Measurements from ENCODE around the gene OCEL1.

Gene OCEL1

DNA sequence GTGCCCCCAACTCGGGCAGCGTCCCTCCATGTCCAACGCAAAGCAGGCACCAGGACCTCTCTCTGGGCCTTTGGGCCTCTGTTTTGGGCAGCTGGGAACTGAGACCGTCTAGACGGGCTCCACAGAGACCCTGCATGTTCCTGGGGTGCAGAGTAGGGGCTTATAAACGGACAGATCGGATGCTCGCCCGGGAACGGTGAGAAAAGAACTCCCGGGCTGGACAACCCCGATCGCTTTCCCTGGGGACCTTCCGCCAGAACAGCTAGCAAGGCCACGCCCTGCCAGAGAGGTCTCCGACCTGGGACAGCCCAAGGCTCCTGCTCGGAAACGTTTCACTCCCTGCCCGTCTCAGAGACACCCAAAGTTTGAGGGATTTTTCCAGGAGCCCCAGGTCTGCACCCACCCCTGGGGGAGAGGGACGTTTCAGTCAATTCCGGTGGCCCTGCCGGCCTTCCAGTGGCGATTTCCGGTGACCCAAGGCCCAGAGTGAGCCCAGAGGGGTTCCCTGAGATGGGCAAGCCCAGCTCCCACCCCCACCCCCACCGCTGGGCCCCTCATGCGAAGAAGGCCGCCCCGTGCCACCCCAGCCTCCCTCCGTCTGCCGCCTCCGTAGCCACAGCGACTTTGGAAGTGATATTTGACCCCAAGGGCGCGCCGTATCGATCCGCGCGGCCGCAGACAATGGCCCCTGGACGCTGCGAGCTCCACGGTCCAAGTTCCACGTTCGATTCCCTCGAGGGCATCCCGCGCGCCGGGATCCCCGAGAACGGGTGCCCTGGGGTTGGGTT, 18.0 kb downstream of the OCEL1 start:
- peaks cover 7% of the 10 kb centered on the region for H3K79me1 ChIP-seq (replicated peaks; ENCODE audit: low read length, poor library complexity, severe bottlenecking)
- no peak overlapping the region for H2BK12ac ChIP-seq (ENCODE audit: low read length in 2 of 2)
- DNase-seq = peak; percentile 54
- peak overlapping the region; percentile 49 for H3K4me2 ChIP-seq (ENCODE audit: low read length, poor library complexity, severe bottlenecking)
- H2BK5ac ChIP-seq (ENCODE audit: low read depth, low read length, poor library complexity, severe bottlenecking) = no peak overlapping the region
- peaks cover 0 to 17% of the 10 kb centered on the region in 2 experiments for H3K36me3 ChIP-seq (ENCODE audit: control insufficient read depth in 1 of 2, insufficient read depth in 2 of 2, low read depth in 1 of 2, low read length in 2 of 2)
- H3K4me3 ChIP-seq (ENCODE audit: insufficient read depth in 1 of 2, low read depth in 1 of 2, low read length in 2 of 2) = peak overlapping the region; percentile 90 to 92
- H3K9me3 ChIP-seq (ENCODE audit: control insufficient read depth, low read length) = no peaks in the 10 kb centered on the region
- H2AK5ac ChIP-seq (ENCODE audit: low read length, severe bottlenecking) = peak overlapping the region; percentile 21
- H2AFZ ChIP-seq (ENCODE audit: low read depth, low read length) = no peak overlapping the region
- H3K14ac ChIP-seq (ENCODE audit: low read length in 2 of 2) = peak overlapping the region; percentile 66 to 80
- peak overlapping the region; percentile 93 for H2BK120ac ChIP-seq (ENCODE audit: low read depth, low read length)
- under 1% methylated on average over 33 of the region's 52 CpGs for WGBS
- peak overlapping the region; percentile 90 for H4K91ac ChIP-seq (ENCODE audit: low read length)
- H2BK15ac ChIP-seq (ENCODE audit: low read depth, poor library complexity, severe bottlenecking) = peak overlapping the region; percentile 94
- H4K8ac ChIP-seq (ENCODE audit: low read length) = peak overlapping the region; percentile 53
- H3K18ac ChIP-seq (ENCODE audit: low read depth in 1 of 2, low read length in 2 of 2) = peak overlapping the region; percentile 85 to 98
- peak overlapping the region in 1 of 2 experiments; percentile 94 for H3K23ac ChIP-seq (ENCODE audit: low read length in 2 of 2)
- H3K4ac ChIP-seq (ENCODE audit: low read depth in 1 of 2, low read length in 2 of 2) = peak overlapping the region; percentile 98 to 99
- peak overlapping the region; percentile 55 for H3K27ac ChIP-seq (ENCODE audit: low read length, poor library complexity, severe bottlenecking)
- H3K4me1 ChIP-seq (ENCODE audit: control insufficient read depth, insufficient read depth, low read depth, low read length) = peaks cover 47% of the 10 kb centered on the region
- no peaks in the 10 kb centered on the region for H3K27me3 ChIP-seq (ENCODE audit: control insufficient read depth in 1 of 2, insufficient read depth in 1 of 2, low read length in 2 of 2)
- peak overlapping the region; percentile 79 for H3K9ac ChIP-seq (ENCODE audit: low read length)

GRCh38 chr19:17244618-17245534, 18.9 kb downstream of the OCEL1 start:
- H3K27me3 ChIP-seq (ENCODE audit: control insufficient read depth in 1 of 2, insufficient read depth in 1 of 2, low read length in 2 of 2) = no peaks in the 10 kb centered on the region
- peak overlapping the region; percentile 98 to 99 for H3K4ac ChIP-seq (ENCODE audit: low read depth in 1 of 2, low read length in 2 of 2)
- peak overlapping the region; percentile 93 for H2BK120ac ChIP-seq (ENCODE audit: low read depth, low read length)
- H3K18ac ChIP-seq (ENCODE audit: low read depth in 1 of 2, low read length in 2 of 2) = peak overlapping the region; percentile 85 to 98
- H2BK12ac ChIP-seq (ENCODE audit: low read length in 2 of 2) = peak overlapping the region; percentile 5 to 11
- H3K4me3 ChIP-seq (ENCODE audit: insufficient read depth in 1 of 2, low read depth in 1 of 2, low read length in 2 of 2) = peak overlapping the region; percentile 90 to 92
- H2AK5ac ChIP-seq (ENCODE audit: low read length, severe bottlenecking) = peak overlapping the region; percentile 5
- H3K27ac ChIP-seq (ENCODE audit: low read length, poor library complexity, severe bottlenecking) = peak overlapping the region; percentile 22
- no peak for DNase-seq
- peak overlapping the region; percentile 94 for H2BK15ac ChIP-seq (ENCODE audit: low read depth, poor library complexity, severe bottlenecking)
- H2BK5ac ChIP-seq (ENCODE audit: low read depth, low read length, poor library complexity, severe bottlenecking) = peak overlapping the region; percentile 1
- H3K79me1 ChIP-seq (replicated peaks; ENCODE audit: low read length, poor library complexity, severe bottlenecking) = peaks cover 6% of the 10 kb centered on the region
- peaks cover 53% of the 10 kb centered on the region for H3K4me1 ChIP-seq (ENCODE audit: control insufficient read depth, insufficient read depth, low read depth, low read length)
- no peak overlapping the region for H2AFZ ChIP-seq (ENCODE audit: low read depth, low read length)
- no peaks in the 10 kb centered on the region for H3K9me3 ChIP-seq (ENCODE audit: control insufficient read depth, low read length)
- H4K8ac ChIP-seq (ENCODE audit: low read length) = peak overlapping the region; percentile 43
- peak overlapping the region; percentile 80 to 84 for H3K14ac ChIP-seq (ENCODE audit: low read length in 2 of 2)
- H3K9ac ChIP-seq (ENCODE audit: low read length) = peak overlapping the region; percentile 79
- peak overlapping the region in 1 of 2 experiments; percentile 99 for H3K23ac ChIP-seq (ENCODE audit: low read length in 2 of 2)
- H3K36me3 ChIP-seq (ENCODE audit: control insufficient read depth in 1 of 2, insufficient read depth in 2 of 2, low read depth in 1 of 2, low read length in 2 of 2) = peaks cover 0 to 16% of the 10 kb centered on the region in 2 experiments
- peak overlapping the region; percentile 49 for H3K4me2 ChIP-seq (ENCODE audit: low read length, poor library complexity, severe bottlenecking)
- 1% methylated on average over 62 of the region's 100 CpGs for WGBS
- H4K91ac ChIP-seq (ENCODE audit: low read length) = peak overlapping the region; percentile 90

DNA sequence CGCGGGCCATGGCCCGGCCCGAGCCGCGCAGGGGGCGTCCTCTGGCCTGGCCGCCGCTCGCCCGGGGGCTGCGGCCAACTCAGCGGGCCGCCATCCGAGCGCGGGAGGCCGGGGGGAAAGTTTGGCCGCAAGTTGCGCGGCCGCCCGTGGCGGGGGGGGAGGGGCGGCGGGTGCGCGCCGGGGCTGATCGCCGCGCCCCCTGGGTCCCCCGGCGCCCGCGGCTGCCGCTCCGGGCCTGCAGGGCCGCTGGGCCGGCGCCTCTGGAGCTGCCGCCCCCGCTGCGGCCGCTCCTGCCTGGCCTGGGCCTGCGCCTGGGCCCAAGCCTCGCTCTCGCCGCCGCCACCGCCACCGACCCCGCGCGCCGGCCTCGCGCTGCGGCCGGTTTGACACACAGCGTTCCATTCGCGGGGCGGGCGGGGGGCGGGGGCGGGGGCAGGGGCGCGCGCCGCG, 19.5 kb downstream of the OCEL1 start, which contains the start of gene NR2F6:
Gene NR2F6, minus strand, starts transcription at position 385 of the 450 bp plus-strand sequence. CDS start 699 bp downstream, outside the sequence.
- Histone ChIP-seq H2BK12ac (ENCODE audit: low read length in 2 of 2) (peak within 1 kb of the TSS; percentile 57 to 94), H3K4me3 (ENCODE audit: insufficient read depth in 1 of 2, low read depth in 1 of 2, low read length in 2 of 2) (peak within 1 kb of the TSS; percentile 90 to 92), H3K79me1 (replicated peaks; ENCODE audit: low read length, poor library complexity, severe bottlenecking) (peaks cover 2% of the 10 kb centered on the region), H3K27ac (ENCODE audit: low read length, poor library complexity, severe bottlenecking) (peak within 1 kb of the TSS; percentile 90), H2BK120ac (ENCODE audit: low read depth, low read length) (peak within 1 kb of the TSS; percentile 93), H3K23ac (ENCODE audit: low read length in 2 of 2) (peak within 1 kb of the TSS in 1 of 2 experiments; percentile 99), H3K9me3 (ENCODE audit: control insufficient read depth, low read length) (no peaks in the 10 kb centered on the region), H2BK15ac (ENCODE audit: low read depth, poor library complexity, severe bottlenecking) (peak within 1 kb of the TSS; percentile 94), H3K4ac (ENCODE audit: low read depth in 1 of 2, low read length in 2 of 2) (peak within 1 kb of the TSS; percentile 98 to 99), H3K18ac (ENCODE audit: low read depth in 1 of 2, low read length in 2 of 2) (peak within 1 kb of the TSS; percentile 85 to 99), H3K4me2 (ENCODE audit: low read length, poor library complexity, severe bottlenecking) (peak within 1 kb of the TSS; percentile 57), H3K9ac (ENCODE audit: low read length) (peak within 1 kb of the TSS; percentile 79), H3K4me1 (ENCODE audit: control insufficient read depth, insufficient read depth, low read depth, low read length) (peaks cover 52% of the 10 kb centered on the region), H2AK5ac (ENCODE audit: low read length, severe bottlenecking) (peak within 1 kb of the TSS; percentile 5), H2AFZ (ENCODE audit: low read depth, low read length) (no peak within 1 kb of the TSS), H2BK5ac (ENCODE audit: low read depth, low read length, poor library complexity, severe bottlenecking) (peak within 1 kb of the TSS; percentile 67), H3K27me3 (ENCODE audit: control insufficient read depth in 1 of 2, insufficient read depth in 1 of 2, low read length in 2 of 2) (no peaks in the 10 kb centered on the region), H3K14ac (ENCODE audit: low read length in 2 of 2) (peak within 1 kb of the TSS; percentile 80 to 84), H3K36me3 (ENCODE audit: control insufficient read depth in 1 of 2, insufficient read depth in 2 of 2, low read depth in 1 of 2, low read length in 2 of 2) (peaks cover 0 to 9% of the 10 kb centered on the region in 2 experiments), H4K91ac (ENCODE audit: low read length) (peak within 1 kb of the TSS; percentile 95), H4K8ac (ENCODE audit: low read length) (peak within 1 kb of the TSS; percentile 67)
- no peak for DNase-seq
- 1% methylated on average over 15 of the region's 72 CpGs for WGBS

Data from mesenchymal stem cell (in vitro differentiated cells and primary cell).